SK-N-SH treated with all-trans-retinoic acid at 6 μM for 48 hours (cell line): ENCODE results near the gene NOP10.
A peak's percentile ranks its signal among the peaks of the same experiment; 100 is the strongest.

Experiments used
- ATAC-seq: fragments of 200-7000 bp; cut with Tn5 transposase; 3 replicates; pipeline ENCODE4 v1.9.1; 2020; ENCODE audit warnings: mild to moderate bottlenecking, moderate library complexity
- ARNTL ChIP-seq: fragments of 450-650 bp; formaldehyde crosslinking; IDR thresholded peaks from 2 replicates; pipeline ENCODE4 v1.5.0; 2020; ENCODE audit warnings: low read depth, mild to moderate bottlenecking, moderate library complexity, borderline replicate concordance
- BACH2 ChIP-seq: fragments of 250-450 bp; sonication (Bioruptor Pico); IDR thresholded peaks from 2 replicates; pipeline ENCODE4 v1.9.0; 2021; ENCODE audit warnings: mild to moderate bottlenecking, borderline replicate concordance
- CSDC2 ChIP-seq: fragments of 250-450 bp; sonication (Bioruptor Pico); IDR thresholded peaks from 2 replicates; pipeline ENCODE4 v1.5.0; 2020; ENCODE audit warnings: mild to moderate bottlenecking, moderate library complexity
- GLIS3 ChIP-seq: fragments of 250-450 bp; sonication (Bioruptor Pico); IDR thresholded peaks from 2 replicates; pipeline ENCODE4 v1.5.0; 2020; ENCODE audit warnings: mild to moderate bottlenecking, moderate library complexity
- ISL1 ChIP-seq: fragments of 250-450 bp; sonication (Bioruptor Pico); IDR thresholded peaks from 2 replicates; pipeline ENCODE4 v2.1.2; 2022; ENCODE audit warnings: mild to moderate bottlenecking, moderate library complexity
- OSR1 ChIP-seq: fragments of 250-450 bp; sonication (Bioruptor Pico); IDR thresholded peaks from 2 replicates; pipeline ENCODE4 v1.8.0; 2022; ENCODE audit warnings: moderate library complexity, mild to moderate bottlenecking, inconsistent platforms
- PPARA ChIP-seq: fragments of 250-450 bp; sonication (Bioruptor Pico); IDR thresholded peaks from 2 replicates; pipeline ENCODE4 v1.5.0; 2020; ENCODE audit warnings: mild to moderate bottlenecking, borderline replicate concordance
- RARB ChIP-seq: fragments of 250-450 bp; sonication (Bioruptor Pico); IDR thresholded peaks from 2 replicates; pipeline ENCODE4 v1.8.0; 2021; ENCODE audit warnings: mild to moderate bottlenecking, moderate library complexity
- SNAI2 ChIP-seq: fragments of 250-450 bp; sonication (Bioruptor Pico); IDR thresholded peaks from 2 replicates; pipeline ENCODE4 v1.5.0; 2020; ENCODE audit warnings: mild to moderate bottlenecking, moderate library complexity
- TCF4 ChIP-seq: fragments of 250-450 bp; sonication (Bioruptor Pico); IDR thresholded peaks from 2 replicates; pipeline ENCODE4 v1.8.0; 2021; ENCODE audit warnings: mild to moderate bottlenecking, moderate library complexity, borderline replicate concordance
- TOX ChIP-seq: fragments of 250-450 bp; sonication (Bioruptor Pico); IDR thresholded peaks from 2 replicates; pipeline ENCODE4 v1.8.0; 2021; ENCODE audit warnings: mild to moderate bottlenecking, moderate library complexity, borderline replicate concordance
- ZC3H10 ChIP-seq: fragments of 250-450 bp; sonication (Bioruptor Pico); IDR thresholded peaks from 2 replicates; pipeline ENCODE4 v1.5.1; 2021; ENCODE audit warnings: mild to moderate bottlenecking, moderate library complexity
- ZFP3 ChIP-seq: fragments of 250-450 bp; sonication (Bioruptor Pico); IDR thresholded peaks from 2 replicates; pipeline ENCODE4 v1.5.0; 2020; ENCODE audit warnings: mild to moderate bottlenecking, moderate library complexity
- ZFP30 ChIP-seq: fragments of 450-650 bp; formaldehyde crosslinking; IDR thresholded peaks from 2 replicates; pipeline ENCODE4 v1.5.0; 2022; ENCODE audit warnings: mild to moderate bottlenecking, moderate library complexity
- ZNF70 ChIP-seq: fragments of 450-650 bp; formaldehyde crosslinking; IDR thresholded peaks from 2 replicates; pipeline ENCODE4 v1.5.0; 2020; ENCODE audit warnings: mild to moderate bottlenecking, moderate library complexity
- ZNF8 ChIP-seq: fragments of 450-650 bp; formaldehyde crosslinking; IDR thresholded peaks from 2 replicates; pipeline ENCODE4 v1.5.0; 2020; ENCODE audit warnings: mild to moderate bottlenecking, moderate library complexity
- TF ChIP-seq, protein P1 (sequence below): fragments of 250-450 bp; sonication (Bioruptor Pico); IDR thresholded peaks from 2 replicates; pipeline ENCODE4 v1.5.0; 2020; ENCODE audit warnings: mild to moderate bottlenecking, moderate library complexity
- TF ChIP-seq, protein P2 (sequence below): fragments of 250-450 bp; sonication (Bioruptor Pico); IDR thresholded peaks from 2 replicates; pipeline ENCODE4 v1.5.1; 2021; ENCODE audit warnings: mild to moderate bottlenecking, moderate library complexity
- TF ChIP-seq, protein P3 (sequence below): fragments of 250-450 bp; sonication (Bioruptor Pico); IDR thresholded peaks from 2 replicates; pipeline ENCODE4 v1.5.1; 2020; ENCODE audit warnings: low read depth, mild to moderate bottlenecking, moderate library complexity
- TF ChIP-seq, protein P4 (sequence below): fragments of 250-450 bp; sonication (Bioruptor Pico); IDR thresholded peaks from 2 replicates; pipeline ENCODE4 v1.8.0; 2021; ENCODE audit warnings: low read depth, mild to moderate bottlenecking, moderate library complexity, borderline replicate concordance

Gene NOP10

DNA sequence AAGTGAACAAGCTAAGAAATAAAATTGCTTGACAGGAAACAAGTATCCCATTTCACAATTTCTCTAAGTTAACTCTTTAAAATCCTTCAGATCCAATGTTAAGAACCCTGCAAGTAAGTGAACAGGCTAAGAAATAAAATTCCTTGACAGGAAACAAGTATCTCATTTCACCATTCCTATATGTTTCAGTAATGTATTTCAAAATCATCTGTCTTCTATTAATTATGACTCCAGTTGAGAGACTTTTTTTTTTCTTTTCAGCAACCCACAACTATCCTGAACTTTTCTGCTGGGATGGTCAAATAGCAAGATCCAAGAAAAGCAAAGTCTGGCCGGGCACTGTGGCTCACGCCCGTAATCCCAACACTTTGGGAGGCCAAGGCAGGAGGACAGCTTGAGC lies 3.0 kb downstream of the NOP10 start:
- TF ChIP-seq GLIS3 (CRISPR knock-in tag) (no peak), PPARA (no peak), TCF4 (CRISPR knock-in tag) (no peak), CSDC2 (CRISPR knock-in tag) (no peak), TOX (CRISPR knock-in tag) (no peak)
- TF ChIP-seq, protein P1, sequence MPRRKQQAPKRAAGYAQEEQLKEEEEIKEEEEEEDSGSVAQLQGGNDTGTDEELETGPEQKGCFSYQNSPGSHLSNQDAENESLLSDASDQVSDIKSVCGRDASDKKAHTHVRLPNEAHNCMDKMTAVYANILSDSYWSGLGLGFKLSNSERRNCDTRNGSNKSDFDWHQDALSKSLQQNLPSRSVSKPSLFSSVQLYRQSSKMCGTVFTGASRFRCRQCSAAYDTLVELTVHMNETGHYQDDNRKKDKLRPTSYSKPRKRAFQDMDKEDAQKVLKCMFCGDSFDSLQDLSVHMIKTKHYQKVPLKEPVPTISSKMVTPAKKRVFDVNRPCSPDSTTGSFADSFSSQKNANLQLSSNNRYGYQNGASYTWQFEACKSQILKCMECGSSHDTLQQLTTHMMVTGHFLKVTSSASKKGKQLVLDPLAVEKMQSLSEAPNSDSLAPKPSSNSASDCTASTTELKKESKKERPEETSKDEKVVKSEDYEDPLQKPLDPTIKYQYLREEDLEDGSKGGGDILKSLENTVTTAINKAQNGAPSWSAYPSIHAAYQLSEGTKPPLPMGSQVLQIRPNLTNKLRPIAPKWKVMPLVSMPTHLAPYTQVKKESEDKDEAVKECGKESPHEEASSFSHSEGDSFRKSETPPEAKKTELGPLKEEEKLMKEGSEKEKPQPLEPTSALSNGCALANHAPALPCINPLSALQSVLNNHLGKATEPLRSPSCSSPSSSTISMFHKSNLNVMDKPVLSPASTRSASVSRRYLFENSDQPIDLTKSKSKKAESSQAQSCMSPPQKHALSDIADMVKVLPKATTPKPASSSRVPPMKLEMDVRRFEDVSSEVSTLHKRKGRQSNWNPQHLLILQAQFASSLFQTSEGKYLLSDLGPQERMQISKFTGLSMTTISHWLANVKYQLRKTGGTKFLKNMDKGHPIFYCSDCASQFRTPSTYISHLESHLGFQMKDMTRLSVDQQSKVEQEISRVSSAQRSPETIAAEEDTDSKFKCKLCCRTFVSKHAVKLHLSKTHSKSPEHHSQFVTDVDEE: no peak
- ATAC-seq: no peak

DNA sequence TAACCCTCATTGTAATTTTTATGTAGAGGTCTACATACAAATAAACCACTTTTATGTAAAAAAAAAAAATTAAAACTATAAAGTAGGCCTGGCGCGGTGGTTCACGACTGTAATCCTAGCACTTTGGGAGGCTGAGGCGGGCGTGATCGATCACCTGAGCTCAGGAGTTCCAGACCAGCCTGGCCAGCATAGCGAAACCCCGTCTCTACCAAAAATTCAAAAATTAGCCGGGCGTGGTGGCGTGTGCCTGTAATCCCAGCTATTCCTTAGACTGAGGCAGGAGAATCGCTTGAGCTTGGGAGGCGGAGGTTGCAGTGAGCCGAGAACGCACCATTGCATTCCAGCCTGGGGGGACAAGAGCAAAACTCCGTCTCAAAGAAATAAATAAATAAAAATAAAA lies 4.6 kb downstream of the NOP10 start:
- ATAC-seq: no peak
- TF ChIP-seq BACH2 (CRISPR knock-in tag) (no peak), OSR1 (CRISPR knock-in tag) (no peak), ISL1 (CRISPR knock-in tag) (no peak), ZNF8 (no peak), ARNTL (CRISPR knock-in tag) (no peak), ZFP30 (CRISPR knock-in tag) (no peak), ZNF70 (CRISPR knock-in tag) (no peak), SNAI2 (CRISPR knock-in tag) (no peak), ZFP3 (CRISPR knock-in tag) (no peak), RARB (CRISPR knock-in tag) (no peak), GLIS3 (CRISPR knock-in tag) (no peak), CSDC2 (CRISPR knock-in tag) (no peak)
- TF ChIP-seq, protein P1: no peak
- TF ChIP-seq, protein P2, sequence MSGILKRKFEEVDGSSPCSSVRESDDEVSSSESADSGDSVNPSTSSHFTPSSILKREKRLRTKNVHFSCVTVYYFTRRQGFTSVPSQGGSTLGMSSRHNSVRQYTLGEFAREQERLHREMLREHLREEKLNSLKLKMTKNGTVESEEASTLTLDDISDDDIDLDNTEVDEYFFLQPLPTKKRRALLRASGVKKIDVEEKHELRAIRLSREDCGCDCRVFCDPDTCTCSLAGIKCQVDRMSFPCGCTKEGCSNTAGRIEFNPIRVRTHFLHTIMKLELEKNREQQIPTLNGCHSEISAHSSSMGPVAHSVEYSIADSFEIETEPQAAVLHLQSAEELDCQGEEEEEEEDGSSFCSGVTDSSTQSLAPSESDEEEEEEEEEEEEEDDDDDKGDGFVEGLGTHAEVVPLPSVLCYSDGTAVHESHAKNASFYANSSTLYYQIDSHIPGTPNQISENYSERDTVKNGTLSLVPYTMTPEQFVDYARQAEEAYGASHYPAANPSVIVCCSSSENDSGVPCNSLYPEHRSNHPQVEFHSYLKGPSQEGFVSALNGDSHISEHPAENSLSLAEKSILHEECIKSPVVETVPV: no peak
- TF ChIP-seq, protein P3, sequence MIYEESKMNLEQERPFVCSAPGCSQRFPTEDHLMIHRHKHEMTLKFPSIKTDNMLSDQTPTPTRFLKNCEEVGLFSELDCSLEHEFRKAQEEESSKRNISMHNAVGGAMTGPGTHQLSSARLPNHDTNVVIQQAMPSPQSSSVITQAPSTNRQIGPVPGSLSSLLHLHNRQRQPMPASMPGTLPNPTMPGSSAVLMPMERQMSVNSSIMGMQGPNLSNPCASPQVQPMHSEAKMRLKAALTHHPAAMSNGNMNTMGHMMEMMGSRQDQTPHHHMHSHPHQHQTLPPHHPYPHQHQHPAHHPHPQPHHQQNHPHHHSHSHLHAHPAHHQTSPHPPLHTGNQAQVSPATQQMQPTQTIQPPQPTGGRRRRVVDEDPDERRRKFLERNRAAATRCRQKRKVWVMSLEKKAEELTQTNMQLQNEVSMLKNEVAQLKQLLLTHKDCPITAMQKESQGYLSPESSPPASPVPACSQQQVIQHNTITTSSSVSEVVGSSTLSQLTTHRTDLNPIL (CRISPR knock-in tag): no peak
- TF ChIP-seq, protein P4, sequence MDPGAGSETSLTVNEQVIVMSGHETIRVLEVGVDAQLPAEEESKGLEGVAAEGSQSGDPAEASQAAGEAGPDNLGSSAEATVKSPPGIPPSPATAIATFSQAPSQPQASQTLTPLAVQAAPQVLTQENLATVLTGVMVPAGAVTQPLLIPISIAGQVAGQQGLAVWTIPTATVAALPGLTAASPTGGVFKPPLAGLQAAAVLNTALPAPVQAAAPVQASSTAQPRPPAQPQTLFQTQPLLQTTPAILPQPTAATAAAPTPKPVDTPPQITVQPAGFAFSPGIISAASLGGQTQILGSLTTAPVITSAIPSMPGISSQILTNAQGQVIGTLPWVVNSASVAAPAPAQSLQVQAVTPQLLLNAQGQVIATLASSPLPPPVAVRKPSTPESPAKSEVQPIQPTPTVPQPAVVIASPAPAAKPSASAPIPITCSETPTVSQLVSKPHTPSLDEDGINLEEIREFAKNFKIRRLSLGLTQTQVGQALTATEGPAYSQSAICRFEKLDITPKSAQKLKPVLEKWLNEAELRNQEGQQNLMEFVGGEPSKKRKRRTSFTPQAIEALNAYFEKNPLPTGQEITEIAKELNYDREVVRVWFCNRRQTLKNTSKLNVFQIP (CRISPR knock-in tag): no peak

DNA sequence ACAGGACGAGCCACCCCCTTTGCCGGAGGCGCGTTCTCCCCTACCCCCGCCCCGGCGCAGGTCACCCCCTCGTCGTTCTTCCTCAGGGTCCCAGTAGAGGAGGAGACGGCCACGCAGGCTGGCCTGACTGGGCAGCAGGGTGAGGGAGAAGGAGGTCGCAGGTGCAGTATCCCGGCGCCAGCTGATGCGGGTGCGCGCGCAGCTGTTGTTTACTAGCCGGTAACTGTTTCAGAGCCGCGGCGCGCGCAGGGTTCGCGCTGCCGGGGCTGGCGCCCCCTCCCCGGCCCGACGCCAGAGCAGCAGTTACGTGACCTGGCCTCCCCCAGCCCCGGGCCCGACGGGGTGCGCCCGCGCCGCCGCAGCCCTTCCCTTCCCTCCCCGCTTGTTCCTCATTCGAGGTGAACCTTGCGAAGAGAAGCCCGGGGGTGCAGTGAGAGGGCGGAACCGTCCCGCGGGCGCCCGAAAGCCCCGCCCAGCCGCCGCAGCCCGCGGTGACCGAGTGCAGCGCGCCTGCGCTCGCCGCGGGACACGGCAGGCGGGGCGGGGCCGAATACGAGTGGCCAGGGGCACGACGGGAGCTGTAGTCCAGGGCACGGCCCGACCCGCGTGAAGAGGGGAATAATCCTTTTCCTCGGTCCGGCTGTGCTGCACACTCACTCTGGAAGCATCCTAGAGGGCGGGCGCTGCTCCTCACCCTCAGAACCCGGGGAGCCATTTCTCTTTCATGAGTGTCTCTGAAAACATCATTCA lies 5.2 kb downstream of the NOP10 start, which contains the start of gene SLC12A6:
Gene SLC12A6, minus strand, starts transcription at position 225 of the 750 bp plus-strand sequence. CDS start 1,101 bp downstream, outside the sequence.
- peak; percentile 96 for ATAC-seq
- TF ChIP-seq TCF4 (CRISPR knock-in tag) (no peak), SNAI2 (CRISPR knock-in tag) (no peak), ZC3H10 (CRISPR knock-in tag) (no peak)
- TF ChIP-seq, protein P1: no peak
